Left forelimb (tissue), 1 donor: ENCODE results near the gene BNIP3.

ENCODE experiments used
- DNase-seq: peaks from one replicate; pipeline ENCODE4 v3.0.0-alpha.2; 2018; ENCODE audit warnings: low spot score

The BNIP3 gene

GRCh38 chr10:131949041-131949862 is 32.5 kb downstream of the BNIP3 start:
- no peak for DNase-seq

GRCh38 chr10:131948501-131948900 is 33.2 kb downstream of the BNIP3 start:
- no peak for DNase-seq

GRCh38 chr10:131947631-131948347 is 33.9 kb downstream of the BNIP3 start:
- no peak for DNase-seq

- no peak for DNase-seq
Observed at GRCh38 chr10:131946880-131947279, 34.8 kb downstream of the BNIP3 start.

GRCh38 chr10:131946321-131946751 is 35.4 kb downstream of the BNIP3 start:
- DNase-seq, result no peak

GRCh38 chr10:131944976-131945695 is 36.6 kb downstream of the BNIP3 start:
- no peak for DNase-seq

DNA sequence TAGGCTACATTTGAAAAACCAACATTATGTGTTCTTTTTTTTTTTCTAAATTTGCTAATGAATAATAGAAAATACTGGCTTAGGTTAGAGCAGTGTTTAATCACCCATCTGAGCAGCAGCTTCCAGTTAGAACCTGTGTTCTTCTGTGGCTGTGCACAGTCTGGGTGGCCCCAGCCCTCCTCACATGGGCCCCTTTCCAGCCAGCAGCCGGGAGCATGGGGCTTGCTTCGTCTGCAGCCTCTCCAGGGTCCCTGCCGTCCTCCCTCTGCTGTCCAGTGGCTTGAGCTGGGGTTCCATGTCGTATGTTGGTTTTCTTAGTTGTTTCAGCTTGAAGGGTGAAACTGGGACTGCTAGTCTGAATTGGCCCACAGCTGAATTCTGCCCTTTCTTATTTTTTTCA is 37.3 kb downstream of the BNIP3 start:
- DNase-seq, result no peak

- no peak for DNase-seq
Observed at GRCh38 chr10:131943021-131943814, 38.5 kb downstream of the BNIP3 start.

- no peak for DNase-seq
Observed at GRCh38 chr10:131942455-131942854, 39.3 kb downstream of the BNIP3 start.

- DNase-seq, result no peak
Observed at GRCh38 chr10:131938681-131939080, 43.0 kb downstream of the BNIP3 start.

DNA sequence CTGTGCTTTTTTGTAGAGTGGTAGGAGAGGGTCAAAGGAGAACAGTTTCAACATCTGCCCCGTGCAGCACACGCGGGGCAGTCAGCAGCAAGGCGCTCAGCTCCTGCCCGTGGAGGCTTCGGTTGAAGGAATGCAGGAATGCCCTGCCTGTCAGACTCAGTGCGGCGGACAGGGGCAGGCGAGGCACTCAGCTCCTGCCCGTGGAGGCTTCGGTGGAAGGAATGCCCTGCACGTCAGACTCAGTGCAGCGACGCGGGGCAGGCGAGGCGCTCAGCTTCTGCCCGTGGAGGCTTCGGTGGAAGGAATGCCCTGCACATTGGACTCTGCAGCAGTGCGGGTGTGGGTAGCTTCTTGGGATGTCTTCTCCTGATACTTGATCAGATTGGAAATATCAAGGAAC is 43.9 kb downstream of the BNIP3 start:
- no peak for DNase-seq

- DNase-seq, result no peak
Observed at GRCh38 chr10:131936736-131937135, 45.0 kb downstream of the BNIP3 start.

DNA sequence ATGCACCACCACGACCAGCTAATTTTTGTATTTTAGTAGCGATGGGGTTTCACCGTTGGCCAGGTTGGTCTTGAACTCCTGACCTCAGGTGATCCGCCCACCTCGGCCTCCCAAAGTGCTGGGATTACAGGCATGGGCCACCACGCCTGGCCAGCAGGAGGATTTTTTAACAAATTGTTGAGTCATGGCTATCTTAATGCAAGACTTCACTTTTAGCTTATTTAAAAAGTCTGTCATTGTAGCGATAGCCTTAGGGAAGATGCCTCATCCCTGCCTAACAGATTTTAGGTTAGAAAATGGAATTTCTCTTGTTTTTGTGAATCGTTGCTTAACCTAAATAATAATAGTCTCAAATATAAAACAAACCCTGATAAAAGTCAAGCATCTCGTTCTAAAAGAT is 45.4 kb downstream of the BNIP3 start:
- no peak for DNase-seq

GRCh38 chr10:131935260-131935659 is 46.5 kb downstream of the BNIP3 start:
- DNase-seq, result no peak

- DNase-seq, result no peak
Observed at GRCh38 chr10:131934769-131935168, 47.0 kb downstream of the BNIP3 start.

DNA sequence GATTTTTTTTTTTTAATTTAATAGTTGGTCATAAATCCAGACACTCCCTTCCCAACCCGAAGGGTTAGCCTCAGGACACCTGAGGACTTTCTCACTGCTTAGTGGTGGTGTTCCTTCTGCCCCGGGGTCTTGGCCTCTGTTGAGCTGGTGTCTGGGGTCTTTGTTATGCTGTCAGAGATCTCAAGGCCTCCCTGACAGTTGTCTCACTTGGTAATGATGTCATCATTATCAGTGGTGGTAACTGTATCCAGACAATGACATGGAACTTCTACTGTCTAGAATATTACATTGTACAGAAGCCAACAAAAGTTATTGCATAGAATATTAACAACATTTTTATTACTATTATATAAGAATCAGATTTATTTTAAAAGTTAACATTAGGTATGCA is 48.0 kb downstream of the BNIP3 start:
- DNase-seq, result no peak

DNA sequence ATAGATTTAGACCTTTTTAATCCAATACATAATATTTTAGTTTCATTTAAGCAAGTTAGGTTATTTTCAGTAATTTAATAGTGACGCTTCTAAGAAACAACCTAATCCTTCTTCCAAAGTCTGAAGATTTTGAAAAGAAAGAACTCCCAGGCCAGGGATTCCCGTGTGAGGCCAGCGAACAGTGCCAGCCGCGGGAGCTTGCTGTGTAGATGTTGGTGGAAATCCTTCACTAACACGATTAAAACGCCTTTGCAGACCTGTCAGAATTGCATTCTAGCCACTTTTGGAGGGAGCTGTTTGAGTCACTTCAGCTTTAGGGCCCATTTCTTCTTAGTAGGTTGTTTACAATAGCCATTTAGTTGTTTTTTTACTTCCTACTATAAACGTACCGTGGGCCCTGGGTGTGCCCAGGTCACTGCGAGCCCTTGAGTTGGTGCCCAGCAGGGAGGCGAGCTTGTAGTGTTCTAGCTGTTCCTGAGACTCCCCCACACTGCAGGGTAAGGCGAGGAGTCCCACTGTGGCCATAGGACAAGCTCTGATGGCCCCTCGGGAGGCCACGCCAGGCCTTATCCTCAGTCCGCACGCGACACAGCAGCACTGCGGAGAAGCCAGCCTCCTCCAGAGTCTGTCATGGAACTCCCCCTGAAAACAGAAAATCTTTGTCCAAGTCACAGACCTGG is 48.6 kb downstream of the BNIP3 start:
- DNase-seq, result no peak

DNA sequence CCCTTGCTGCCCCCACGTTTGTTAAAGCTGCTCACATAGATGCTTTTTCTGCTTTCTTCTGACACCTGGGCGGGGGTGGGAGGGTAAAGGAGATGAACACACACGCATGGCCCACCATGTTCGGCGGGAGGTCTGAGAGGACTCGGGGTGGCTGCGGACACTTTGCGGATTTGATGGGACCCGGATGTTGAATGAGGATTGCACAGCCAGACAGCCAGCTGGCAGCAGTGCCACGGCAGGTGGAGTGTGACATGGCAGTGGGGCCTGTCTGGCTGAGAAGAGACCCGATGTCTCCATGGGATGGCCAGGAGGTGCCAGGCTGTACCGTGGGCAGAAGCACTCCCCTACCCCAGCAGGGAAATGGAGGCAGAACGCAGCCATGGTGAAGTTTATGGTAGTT is 49.7 kb downstream of the BNIP3 start:
- no peak for DNase-seq

- DNase-seq, result no peak
Observed at GRCh38 chr10:131930586-131931330, 51.0 kb downstream of the BNIP3 start.

GRCh38 chr10:131930150-131930549 is 51.6 kb downstream of the BNIP3 start:
- DNase-seq, result no peak
